Transverse colon (tissue), 4 donors: ENCODE measurements around the gene INPP5J.

Experiments used
- POLR2A ChIP-seq: fragments of 450-650 bp; IDR thresholded peaks from one replicate; pipeline ENCODE4 v1.6.1; 2016; ENCODE audit warnings: antibody characterized with exemption, mild to moderate bottlenecking, moderate library complexity
- POLR2AphosphoS5 ChIP-seq, 3 donors: sonication (generic); formaldehyde crosslinking; IDR thresholded peaks; one replicate each; pipeline ENCODE4 v1.6.1; 2016; ENCODE audit warnings: antibody characterized with exemption in 3 of 3
- TF ChIP-seq, protein P1 (sequence below), 5 experiments: fragments of 200-600 bp in 3 of 5; fragments of 450-650 bp in 2 of 5; sonication (generic) in 3 of 5; IDR thresholded peaks; 1 replicate in 2 of 5; 2 replicates in 3 of 5; pipeline ENCODE4 v1.5.1; 2016 to 2017; ENCODE audit warnings: antibody characterized with exemption in 5 of 5, inconsistent platforms in 3 of 5, mild to moderate bottlenecking in 2 of 5, moderate library complexity in 1 of 5

DNA sequence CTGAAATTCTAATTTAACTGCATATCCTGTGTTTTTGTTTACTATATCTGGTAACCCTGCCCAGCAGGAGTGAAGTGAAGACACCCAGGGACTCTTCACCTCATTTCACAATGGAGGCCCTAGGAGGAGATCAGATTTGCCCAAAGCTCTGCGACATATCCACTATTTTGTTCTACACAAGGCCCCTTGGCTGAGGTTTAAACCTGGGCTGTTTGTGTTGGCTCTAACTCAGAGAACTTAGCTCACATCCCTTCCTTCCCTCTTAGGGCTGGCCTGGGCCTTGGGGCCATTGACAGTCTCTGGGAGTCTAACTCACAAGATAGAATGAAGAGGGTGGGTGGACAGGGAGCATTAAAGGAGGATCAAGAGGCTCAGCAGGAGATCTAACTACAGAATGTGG lies 25.7 kb downstream of the INPP5J start:
- TF ChIP-seq, protein P1, sequence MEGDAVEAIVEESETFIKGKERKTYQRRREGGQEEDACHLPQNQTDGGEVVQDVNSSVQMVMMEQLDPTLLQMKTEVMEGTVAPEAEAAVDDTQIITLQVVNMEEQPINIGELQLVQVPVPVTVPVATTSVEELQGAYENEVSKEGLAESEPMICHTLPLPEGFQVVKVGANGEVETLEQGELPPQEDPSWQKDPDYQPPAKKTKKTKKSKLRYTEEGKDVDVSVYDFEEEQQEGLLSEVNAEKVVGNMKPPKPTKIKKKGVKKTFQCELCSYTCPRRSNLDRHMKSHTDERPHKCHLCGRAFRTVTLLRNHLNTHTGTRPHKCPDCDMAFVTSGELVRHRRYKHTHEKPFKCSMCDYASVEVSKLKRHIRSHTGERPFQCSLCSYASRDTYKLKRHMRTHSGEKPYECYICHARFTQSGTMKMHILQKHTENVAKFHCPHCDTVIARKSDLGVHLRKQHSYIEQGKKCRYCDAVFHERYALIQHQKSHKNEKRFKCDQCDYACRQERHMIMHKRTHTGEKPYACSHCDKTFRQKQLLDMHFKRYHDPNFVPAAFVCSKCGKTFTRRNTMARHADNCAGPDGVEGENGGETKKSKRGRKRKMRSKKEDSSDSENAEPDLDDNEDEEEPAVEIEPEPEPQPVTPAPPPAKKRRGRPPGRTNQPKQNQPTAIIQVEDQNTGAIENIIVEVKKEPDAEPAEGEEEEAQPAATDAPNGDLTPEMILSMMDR (IDR thresholded peaks at IDR 0.05) = no peak
- no peak for TF ChIP-seq POLR2A
- TF ChIP-seq POLR2AphosphoS5 (IDR thresholded peaks at IDR 0.05) = no peak
